Right lobe of liver (tissue), 6 donors: ENCODE data around the gene AFAP1L1. TPM values are rescaled to one million over a fixed set of nuclear protein-coding genes. Genes with fewer than 3 reads are reported as not detected.

Source experiments
- ATAC-seq, 4 donors: fragments of 200-7000 bp; cut with Tn5 transposase; one replicate each; pipeline ENCODE4 v1.9.1; 2020; ENCODE audit warnings: mild to moderate bottlenecking in 4 of 4, moderate library complexity in 4 of 4
- DNase-seq, 3 donors: peaks; one replicate each; pipeline ENCODE4 v3.0.0-alpha.2; 2020
- H3K27ac ChIP-seq, 3 donors: fragments of 200-600 bp; one replicate each; pipeline ENCODE4 v1.8.0; 2022
- H3K27me3 ChIP-seq, 2 donors: fragments of 200-600 bp; one replicate each; pipeline ENCODE4 v1.8.0; 2022
- H3K36me3 ChIP-seq, 4 donors: fragments of 200-600 bp; sonication (generic) in 1 of 4; one replicate each; pipeline versions ENCODE4 v1.5.1 to v1.8.0; 2017 to 2022; ENCODE audit warnings: control low read depth in 1 of 4
- H3K4me1 ChIP-seq, 4 donors: fragments of 200-600 bp; sonication (generic) in 1 of 4; one replicate each; pipeline versions ENCODE4 v1.5.1 to v1.8.0; 2017 to 2022; ENCODE audit warnings: control low read depth in 1 of 4
- H3K4me3 ChIP-seq, 3 donors: fragments of 200-600 bp; one replicate each; pipeline ENCODE4 v1.8.0; 2022
- H3K9me3 ChIP-seq, 4 donors: fragments of 200-600 bp; sonication (generic) in 1 of 4; one replicate each; pipeline versions ENCODE4 v1.5.1 to v1.8.0; 2017 to 2022; ENCODE audit warnings: control low read depth in 1 of 4
- CTCF ChIP-seq, 4 donors: fragments of 200-600 bp in 3 of 4; fragments of 450-650 bp in 1 of 4; IDR thresholded peaks; one replicate each; pipeline versions ENCODE4 v1.5.1 to v1.8.0; 2016 to 2022; ENCODE audit warnings: antibody characterized with exemption in 4 of 4, mild to moderate bottlenecking in 2 of 4
- POLR2A ChIP-seq: fragments of 450-650 bp; IDR thresholded peaks from one replicate; pipeline ENCODE4 v1.6.1; 2017; ENCODE audit warnings: antibody characterized with exemption, mild to moderate bottlenecking
- WGBS: methylation state at CpG from one replicate; pipeline ENCODE4 v1.1.6; 2018; ENCODE audit warnings: low coverage, low lambda C conversion rate; ENCODE audit not compliant: insufficient coverage; ENCODE audit errors: missing lambda C conversion rate; 5-methylcytosine and 5-hydroxymethylcytosine counted together
- intact Hi-C, 2 donors: fragments of 100-400 bp; cut with DNase I; formaldehyde crosslinking; loops; one replicate each; pipeline versions ENCODE4 v1.11.2 to v1.14.1; 2022
- total RNA-seq, 6 experiments: library from RNA; depleted of rRNA in 2 of 6; stranded (reverse); fragments of >200 nt in 2 of 6; fragmentation: NEBNext Ultra II Directional in 3 of 6; extraction: Animal tissue kit (Norgen Biotek cat#: 25700) in 3 of 6; gene quantifications; one replicate each; pipeline versions ENCODE4 v1.1.0 to v1.2.4, GENCODE V29; 2016 to 2023
- donor health status: DM: no; HTN: yes; CAD: no.
- donor health status: DM: no; HTN: no; CAD: no.
- donor health status: DM: no; HTN: no; CAD: no.
- donor health status: DM: no; HTN: yes; CAD: no.
- donor health status: DM: no; HTN: yes; CAD: no.

AFAP1L1 gene
- total RNA-seq, 6 experiments from 2014 or later, result 3.1 to 6.6 (median 5.2) TPM

DNA sequence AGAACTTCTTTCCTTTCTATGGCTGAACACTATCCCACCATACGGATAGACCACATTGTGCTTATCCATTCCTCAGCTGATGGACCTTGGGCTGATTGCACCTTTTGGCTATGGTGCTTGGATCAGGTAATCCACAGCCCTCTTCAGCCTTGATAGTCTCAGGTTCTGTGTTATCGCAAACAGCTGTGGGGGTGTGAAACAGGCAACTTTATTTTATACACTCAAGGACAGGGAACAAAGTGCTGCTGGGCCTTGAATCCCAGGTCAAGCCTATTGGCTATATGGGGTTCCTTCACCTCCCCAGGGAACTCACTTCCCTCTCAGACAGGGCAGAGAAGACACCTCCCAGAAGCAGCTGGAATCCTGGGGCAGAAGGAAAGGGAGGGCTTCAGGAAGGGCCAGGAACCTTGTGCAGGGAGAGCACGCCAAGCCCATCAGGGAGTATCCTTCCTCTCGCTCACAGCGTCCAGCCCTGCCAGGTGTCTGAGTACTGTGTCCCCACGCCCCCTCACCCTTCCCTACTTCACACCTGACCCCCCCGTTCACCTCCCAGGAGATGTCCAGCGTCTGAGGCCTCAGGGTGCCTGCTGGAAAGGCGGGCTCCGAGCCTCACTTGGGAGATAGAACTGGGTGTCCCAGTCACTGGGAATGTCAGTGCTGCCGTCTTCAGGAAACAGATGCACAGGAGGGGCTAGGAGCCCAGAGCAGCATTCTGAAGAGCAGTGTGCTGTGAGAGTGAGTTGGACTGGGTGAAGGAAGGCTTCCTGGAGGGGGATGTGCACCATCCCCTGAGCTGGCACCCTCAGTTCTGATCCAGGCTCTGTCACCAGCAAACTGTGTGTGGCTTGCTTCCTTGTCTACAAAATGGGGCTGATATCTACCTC, 32.8 kb downstream of the AFAP1L1 start:
- H3K27me3 ChIP-seq, result no peaks in the 10 kb centered on the region
- WGBS, result 84% methylated on average over 2 of the region's 11 CpGs
- no peak for TF ChIP-seq CTCF (IDR thresholded peaks at IDR 0.05)
- no peak for TF ChIP-seq POLR2A
- DNase-seq (no peak), ATAC-seq (peak; percentile 25 to 56 (median 34))
- no peak overlapping the region for H3K4me3 ChIP-seq
- H3K4me1 ChIP-seq, result no peaks in the 10 kb centered on the region
- no peaks in the 10 kb centered on the region for H3K36me3 ChIP-seq
- no peak overlapping the region for H3K27ac ChIP-seq
- H3K9me3 ChIP-seq, result no peaks in the 10 kb centered on the region
- intact Hi-C loops, result no loop called here

- ATAC-seq, result no peak
- no peak for TF ChIP-seq POLR2A
- no peak for TF ChIP-seq CTCF (IDR thresholded peaks at IDR 0.05)
- H3K27me3 ChIP-seq, result no peaks in the 10 kb centered on the region
- H3K36me3 ChIP-seq, result no peaks in the 10 kb centered on the region
- no peaks in the 10 kb centered on the region for H3K9me3 ChIP-seq
- 55% methylated on average over 6 of the region's 6 CpGs for WGBS
- no peak overlapping the region for H3K27ac ChIP-seq
- H3K4me3 ChIP-seq, result no peak overlapping the region
- intact Hi-C loops, result no loop called here
- no peak for DNase-seq
- H3K4me1 ChIP-seq, result no peaks in the 10 kb centered on the region
Observed at GRCh38 chr5:149309354-149309753, 37.7 kb downstream of the AFAP1L1 start.

DNA sequence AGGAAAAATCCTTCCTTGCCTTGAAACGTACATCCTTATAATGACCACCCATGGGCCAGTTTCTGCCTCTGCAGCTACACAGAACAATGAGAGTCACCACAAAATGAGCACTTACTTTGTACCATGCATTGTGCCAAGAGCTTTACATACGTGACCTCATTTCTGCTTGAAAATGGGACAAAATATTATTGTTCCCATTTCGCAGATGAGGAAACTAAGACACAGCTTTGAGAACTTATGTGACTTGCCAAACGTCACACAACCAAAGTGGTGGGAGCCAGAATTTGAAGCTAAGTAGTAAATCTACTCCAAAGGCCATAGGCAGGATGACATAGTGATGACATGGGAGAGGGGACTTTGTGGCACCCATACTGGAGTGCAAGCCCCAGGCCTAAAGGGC, 38.8 kb downstream of the AFAP1L1 start:
- 79% methylated on average over 4 of the region's 4 CpGs for WGBS
- intact Hi-C loops, result no loop called here
- H3K4me3 ChIP-seq, result no peak overlapping the region
- TF ChIP-seq POLR2A, result no peak
- TF ChIP-seq CTCF (IDR thresholded peaks at IDR 0.05), result no peak
- no peak overlapping the region for H3K27ac ChIP-seq
- ATAC-seq, result no peak
- no peaks in the 10 kb centered on the region for H3K4me1 ChIP-seq
- no peaks in the 10 kb centered on the region for H3K9me3 ChIP-seq
- no peaks in the 10 kb centered on the region for H3K27me3 ChIP-seq
- no peaks in the 10 kb centered on the region for H3K36me3 ChIP-seq
- no peak for DNase-seq

- H3K27me3 ChIP-seq, result no peaks in the 10 kb centered on the region
- intact Hi-C loops, result no loop called here
- no peak overlapping the region for H3K27ac ChIP-seq
- TF ChIP-seq POLR2A (no peak), CTCF (IDR thresholded peaks at IDR 0.05) (no peak)
- H3K36me3 ChIP-seq, result no peaks in the 10 kb centered on the region
- peak in 1 of 3 donors; percentile 55 for DNase-seq
- H3K9me3 ChIP-seq, result no peaks in the 10 kb centered on the region
- H3K4me3 ChIP-seq, result no peak overlapping the region
- 49% methylated on average over 7 of the region's 10 CpGs for WGBS
- ATAC-seq, result peak; percentile 28 to 58 (median 48)
- H3K4me1 ChIP-seq, result no peaks in the 10 kb centered on the region
Observed at GRCh38 chr5:149310947-149311658, 39.4 kb downstream of the AFAP1L1 start.
